Myocyte (in vitro differentiated cells): ENCODE results near the gene SEMA5B. TPM values are rescaled to one million over a fixed set of nuclear protein-coding genes. Genes with fewer than 3 reads are reported as not detected.

Source experiments
- DNase-seq: peaks from one replicate; pipeline ENCODE4 v3.0.0-alpha.2; 2012; ENCODE audit warnings: low read depth
- total RNA-seq: library from RNA; depleted of rRNA; stranded (reverse); fragments of >200 nt; gene quantifications from 2 replicates; pipeline ENCODE4 v1.2.3, GENCODE V29; 2014

The SEMA5B gene
- total RNA-seq, 1 donor from 2014 or later: 0.08 TPM

- no peak for DNase-seq
These were observed 32.6 kb downstream of the SEMA5B start for GRCh38 chr3:122994954-122995353.

DNA sequence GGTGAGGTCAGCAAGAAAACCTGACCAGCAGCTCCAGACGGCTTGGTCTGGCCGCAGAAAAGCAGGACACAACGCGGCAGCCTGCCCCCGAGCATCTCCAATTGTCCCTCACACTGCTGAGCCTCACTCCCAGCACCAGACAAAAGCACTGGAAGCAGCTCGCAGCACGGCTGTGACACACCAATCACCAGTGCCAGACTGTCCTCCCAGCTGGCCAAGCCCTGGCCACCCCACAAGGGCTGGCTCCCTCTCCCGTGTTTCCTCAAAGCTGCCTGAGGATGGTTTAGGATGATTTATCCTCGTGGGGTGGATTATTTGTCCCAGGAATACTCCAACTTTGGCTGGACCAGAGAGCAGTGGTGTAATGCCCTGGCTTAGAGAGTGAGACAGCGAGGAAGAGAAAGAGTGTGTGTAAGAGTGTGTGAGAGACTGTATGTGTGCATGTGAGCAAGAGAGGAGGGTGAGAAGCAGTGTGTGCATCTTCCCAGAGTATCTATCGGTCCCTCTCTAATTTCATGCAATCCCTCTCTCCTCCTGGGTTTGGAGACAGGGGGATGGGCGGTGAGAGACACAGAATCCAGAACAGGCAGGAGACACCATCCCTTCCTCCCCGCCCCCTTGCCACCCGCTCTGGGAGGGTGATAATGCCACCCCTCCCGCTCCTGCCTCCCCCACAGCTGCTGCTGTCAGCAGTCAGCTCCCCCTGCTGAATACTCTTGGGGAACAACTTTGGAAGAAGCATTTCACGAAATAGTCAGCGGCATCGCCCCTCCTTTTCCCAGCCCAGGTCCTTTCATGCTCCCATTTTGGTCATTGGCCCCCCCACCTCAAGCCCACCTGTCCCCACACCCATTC lies 34.2 kb downstream of the SEMA5B start:
- DNase-seq: peak; percentile 41

GRCh38 chr3:122992676-122993075 lies 34.9 kb downstream of the SEMA5B start:
- peak; percentile 46 for DNase-seq

- no peak for DNase-seq
These were observed 35.4 kb downstream of the SEMA5B start for GRCh38 chr3:122992133-122992532.

- DNase-seq: no peak
These were observed 36.2 kb downstream of the SEMA5B start for GRCh38 chr3:122991236-122991985.

GRCh38 chr3:122989856-122990575 lies 37.5 kb downstream of the SEMA5B start:
- no peak for DNase-seq

DNA sequence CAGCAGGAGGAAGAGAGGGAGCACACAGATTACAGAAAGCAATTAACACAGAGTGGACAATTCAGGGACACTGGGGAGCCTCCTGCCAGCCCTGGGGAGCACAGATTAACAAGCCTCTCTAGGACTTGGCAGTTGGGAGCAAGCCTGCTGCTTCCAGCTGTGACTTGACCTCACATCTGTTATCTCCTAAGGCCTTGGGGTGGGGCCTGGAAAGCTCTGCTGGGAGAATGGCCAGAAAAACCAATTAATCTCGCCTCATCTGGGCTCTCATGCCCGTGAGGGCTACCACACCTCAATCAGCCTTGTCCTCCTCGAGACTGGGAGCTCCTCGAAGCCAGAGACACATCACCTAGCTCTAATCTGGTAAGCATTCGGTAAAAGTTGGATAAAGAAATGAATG lies 39.1 kb downstream of the SEMA5B start:
- no peak for DNase-seq

DNA sequence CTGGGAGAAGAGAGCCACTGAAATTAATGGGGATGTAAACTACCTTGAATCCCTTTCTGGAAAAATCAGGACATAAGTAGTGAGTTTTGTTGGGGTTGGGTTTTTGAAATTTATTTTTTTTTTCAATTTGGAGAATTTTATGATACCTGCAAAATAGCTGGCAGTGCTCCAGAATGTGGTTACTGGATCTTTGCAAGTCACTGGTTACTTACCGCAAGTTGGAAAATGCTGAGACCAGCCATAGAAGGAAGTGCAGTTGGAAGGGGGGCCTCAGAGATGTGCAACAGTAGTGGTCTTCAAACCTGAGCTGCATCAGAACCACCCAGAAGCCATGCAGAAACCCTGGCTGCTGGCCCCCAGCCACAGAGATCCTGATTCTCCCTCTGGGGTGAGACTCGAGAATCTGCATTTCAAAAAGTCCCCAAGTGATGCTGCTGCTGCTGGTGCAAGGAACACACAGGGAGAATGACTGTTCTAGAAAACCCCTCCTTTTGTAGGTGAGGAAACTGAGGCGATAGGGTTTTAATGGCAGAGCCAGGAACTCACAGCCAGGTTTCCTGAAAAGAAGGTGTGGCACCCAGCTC lies 39.7 kb downstream of the SEMA5B start:
- no peak for DNase-seq

DNA sequence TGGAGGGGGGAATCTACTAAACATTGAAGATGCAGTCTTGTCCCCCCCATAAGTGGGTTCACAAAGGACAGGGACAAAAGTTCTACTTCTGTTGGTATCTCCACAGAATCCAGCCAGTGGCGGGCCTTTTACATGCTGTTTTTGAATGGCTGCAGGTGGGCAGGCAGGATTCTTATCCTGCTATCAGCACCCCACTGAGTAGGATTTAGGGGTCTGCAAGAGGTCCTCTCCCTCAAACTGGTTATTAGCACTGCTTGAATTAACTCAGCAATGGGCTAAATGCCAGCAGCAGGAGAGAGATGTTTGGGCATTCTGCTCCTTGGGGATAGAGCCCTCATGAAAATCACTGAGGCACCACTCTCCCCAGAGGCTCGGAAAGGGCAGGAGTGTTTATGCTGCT lies 40.3 kb downstream of the SEMA5B start:
- no peak for DNase-seq

DNA sequence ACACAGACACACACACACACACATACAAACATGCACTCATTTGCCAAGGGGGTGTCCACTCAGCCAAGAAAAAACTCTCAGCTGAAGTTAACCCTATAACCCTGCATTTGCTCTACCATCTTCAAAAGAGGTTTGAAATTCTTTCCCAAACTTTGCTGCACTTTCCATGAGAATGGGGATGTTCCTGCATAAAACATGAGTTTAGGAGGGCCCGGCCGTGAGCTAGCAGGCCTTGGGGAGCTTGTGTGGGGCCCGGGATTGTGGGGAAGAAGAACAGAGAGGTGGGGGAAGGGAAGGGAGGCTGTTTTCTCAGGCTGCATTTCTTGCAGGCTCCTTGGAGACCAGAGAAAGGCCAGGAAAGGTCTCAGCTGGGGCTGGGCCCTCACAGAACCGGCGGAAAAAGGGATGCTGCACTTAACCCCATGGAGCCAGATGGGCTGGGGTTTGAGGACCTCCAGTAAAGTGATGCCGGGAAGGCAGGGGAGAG lies 40.8 kb downstream of the SEMA5B start:
- no peak for DNase-seq

GRCh38 chr3:122985539-122985938 lies 42.0 kb downstream of the SEMA5B start:
- no peak for DNase-seq

DNA sequence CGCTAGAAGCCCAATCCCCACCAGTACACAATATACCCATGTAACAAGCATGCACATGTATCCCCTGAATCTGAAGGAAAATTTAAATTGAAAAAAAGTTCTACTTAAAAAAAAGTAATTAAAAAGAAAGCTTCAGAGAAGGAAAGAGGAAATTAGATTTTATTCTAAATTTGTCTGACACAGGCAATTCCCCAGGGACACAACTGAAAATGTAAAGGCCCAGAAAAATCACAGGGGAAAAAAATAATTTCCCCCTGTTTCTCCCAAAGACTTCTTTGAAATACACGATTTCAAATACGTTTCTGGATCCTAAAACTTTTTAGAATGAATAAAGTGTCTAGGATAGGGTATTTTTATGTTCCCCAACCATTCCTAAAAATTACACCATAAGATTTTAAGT lies 42.9 kb downstream of the SEMA5B start:
- DNase-seq: no peak

DNA sequence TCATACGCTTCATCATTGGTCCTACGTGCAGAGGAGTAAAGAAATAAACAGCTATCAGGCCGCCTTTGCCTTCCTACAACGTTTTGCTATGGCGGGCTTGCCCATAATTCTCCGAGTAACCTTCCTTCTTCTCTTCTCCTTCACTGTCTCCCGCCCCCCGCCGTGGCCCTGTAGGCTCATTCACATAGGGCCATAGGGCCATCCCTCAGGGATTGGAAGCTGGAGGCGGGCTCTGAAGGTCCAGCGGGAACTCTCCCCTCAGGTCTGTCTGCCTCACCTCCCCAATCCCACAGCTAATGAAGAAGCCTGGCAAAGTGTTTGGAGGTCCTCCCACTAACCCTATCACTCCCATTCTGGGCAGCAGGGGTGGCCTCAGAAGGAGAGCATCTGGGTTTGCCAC lies 43.6 kb downstream of the SEMA5B start:
- DNase-seq: no peak

GRCh38 chr3:122982216-122983185 lies 45.1 kb downstream of the SEMA5B start:
- peak; percentile 63 for DNase-seq

DNA sequence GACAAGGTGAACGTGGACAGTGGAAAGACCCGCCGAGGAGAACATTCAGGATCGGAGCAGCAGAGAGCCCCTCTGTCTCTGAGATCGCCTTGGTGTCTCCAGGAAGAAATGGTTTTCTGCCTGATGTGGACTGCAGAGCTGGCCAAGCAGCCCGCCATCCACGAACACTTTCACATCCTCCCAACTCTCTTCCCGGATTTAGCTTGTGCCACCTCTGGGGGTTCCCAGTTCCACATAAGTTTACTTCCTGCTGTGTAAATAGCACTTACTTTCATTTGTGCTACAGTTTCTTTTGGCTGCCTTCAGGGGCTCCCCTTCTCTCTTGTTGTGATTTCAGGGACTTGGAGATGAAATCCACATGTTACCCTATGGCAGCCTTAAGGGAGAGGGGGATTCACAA lies 48.4 kb downstream of the SEMA5B start:
- no peak for DNase-seq

- DNase-seq: no peak
These were observed 49.0 kb downstream of the SEMA5B start for GRCh38 chr3:122978569-122978968.

DNA sequence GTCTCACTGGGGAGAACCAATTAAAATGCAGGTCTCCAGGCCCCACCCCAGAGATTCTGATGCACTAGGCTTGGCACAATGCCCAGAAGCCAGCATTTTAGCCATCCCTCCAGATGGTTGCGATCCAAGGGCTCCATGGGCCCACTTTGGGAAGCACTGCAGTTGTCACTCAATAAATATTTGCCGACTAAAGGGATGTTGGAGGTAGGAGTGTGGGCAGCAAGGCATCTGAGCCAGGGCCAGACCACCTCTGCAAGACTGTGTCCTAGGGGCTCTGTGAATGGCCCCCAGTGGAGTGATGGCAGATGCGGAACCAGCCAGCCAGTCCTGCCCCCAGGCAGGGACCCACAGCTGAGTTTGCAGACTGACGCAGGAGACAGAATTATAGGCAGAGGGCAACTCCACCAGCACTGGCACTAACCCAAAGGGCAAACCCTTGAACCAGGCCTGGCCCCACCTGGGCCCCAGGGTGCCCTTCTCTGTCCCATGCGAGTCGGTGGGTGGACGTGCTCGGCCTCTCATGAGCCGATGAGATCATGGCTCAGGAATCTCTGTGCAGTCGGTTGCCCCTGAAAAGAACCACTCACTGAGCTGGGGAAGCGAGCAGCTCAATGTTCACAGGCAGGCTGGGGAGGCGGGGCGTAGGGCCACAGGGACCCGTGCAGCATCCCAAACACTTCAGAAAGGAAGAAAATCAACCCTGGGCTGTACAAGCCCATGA lies 49.7 kb downstream of the SEMA5B start:
- DNase-seq: peak; percentile 78

GRCh38 chr3:122975924-122976293 lies 51.7 kb downstream of the SEMA5B start:
- no peak for DNase-seq

- DNase-seq: peak; percentile 88
These were observed 52.2 kb downstream of the SEMA5B start for GRCh38 chr3:122975163-122975923.
